SU-DHL-6 (cell line): ENCODE data around the gene DCDC2.

Experiments
- H2AFZ ChIP-seq: fragments of 200-600 bp; sonication (generic); 2 replicates; pipeline ENCODE4 v1.6.1; 2014; ENCODE audit warnings: low read depth, mild to moderate bottlenecking, moderate library complexity, mixed read lengths, antibody characterized with exemption, low read length; ENCODE audit not compliant: severe bottlenecking
- H3F3A ChIP-seq: fragments of 200-600 bp; shearing (Covaris generic); 2 replicates; pipeline ENCODE4 v1.6.0; 2016; ENCODE audit warnings: antibody characterized with exemption, mild to moderate bottlenecking; ENCODE audit not compliant: insufficient read depth
- H3K27ac ChIP-seq: fragments of 200-600 bp; sonication (generic); 2 replicates; pipeline ENCODE4 v1.5.1; 2016; ENCODE audit warnings: low read depth, mild to moderate bottlenecking, low read length, moderate library complexity, mixed read lengths
- H3K27me3 ChIP-seq: fragments of 200-600 bp; sonication (generic), shearing (Covaris generic); 2 replicates; pipeline ENCODE4 v1.6.0; 2014; ENCODE audit warnings: mild to moderate bottlenecking, low read length
- H3K36me3 ChIP-seq: fragments of 200-600 bp; sonication (generic); 2 replicates; pipeline ENCODE4 v1.6.1; 2014; ENCODE audit warnings: mild to moderate bottlenecking, low read length, mixed read lengths
- H3K4me2 ChIP-seq: fragments of 300-600, 200-600 bp; shearing (Covaris generic), sonication (generic); 2 replicates; pipeline ENCODE4 v1.6.0; 2014; ENCODE audit warnings: low read length, low read depth, mild to moderate bottlenecking; ENCODE audit not compliant: poor library complexity, severe bottlenecking
- H3K4me3 ChIP-seq: fragments of 200-600 bp; sonication (generic); 2 replicates; pipeline ENCODE4 v1.5.1; 2014; ENCODE audit warnings: antibody characterized with exemption, low read length, mild to moderate bottlenecking, mixed read lengths; ENCODE audit not compliant: insufficient read depth, poor library complexity, severe bottlenecking
- H3K79me2 ChIP-seq: fragments of 200-600 bp; sonication (generic); 2 replicates; pipeline ENCODE4 v1.6.1; 2014; ENCODE audit warnings: mild to moderate bottlenecking, low read length, moderate library complexity; ENCODE audit not compliant: insufficient read depth
- H3K9ac ChIP-seq: fragments of 200-600 bp; sonication (generic); 2 replicates; pipeline ENCODE4 v1.7.0; 2014; ENCODE audit warnings: mild to moderate bottlenecking, low read length
- H3K9me2 ChIP-seq: fragments of 200-600 bp; sonication (generic); replicated peaks from 2 replicates; pipeline ENCODE4 v1.6.1; 2014; ENCODE audit warnings: low read length; ENCODE audit not compliant: insufficient read depth
- H3K9me3 ChIP-seq: fragments of 200-600 bp; sonication (generic); 2 replicates; pipeline ENCODE4 v1.6.1; 2014; ENCODE audit warnings: low read length, mixed read lengths; ENCODE audit not compliant: insufficient read depth
- H4K20me1 ChIP-seq: fragments of 200-600 bp; sonication (generic); 2 replicates; pipeline ENCODE4 v1.6.1; 2014; ENCODE audit warnings: low read depth, mild to moderate bottlenecking, antibody characterized with exemption, low read length, moderate library complexity, mixed read lengths
- EZH2phosphoT487 ChIP-seq: fragments of 200-600 bp; sonication (generic), shearing (Covaris generic); conservative IDR thresholded peaks from 2 replicates; pipeline ENCODE4 v1.6.1; 2018; ENCODE audit warnings: mild to moderate bottlenecking, antibody characterized with exemption, low read length, moderate library complexity, mixed read lengths
- TF ChIP-seq, protein P1 (sequence below): fragments of 200-600 bp; sonication (generic); IDR thresholded peaks from one replicate; pipeline ENCODE4 v1.5.1; 2017; ENCODE audit warnings: antibody characterized with exemption, mild to moderate bottlenecking, low read length, moderate library complexity; ENCODE audit not compliant: insufficient read depth, poor library complexity, severe bottlenecking

The DCDC2 gene

GRCh38 chr6:24188578-24189080, 169.2 kb downstream of the DCDC2 start:
- TF ChIP-seq EZH2phosphoT487: no peak
- TF ChIP-seq, protein P1, sequence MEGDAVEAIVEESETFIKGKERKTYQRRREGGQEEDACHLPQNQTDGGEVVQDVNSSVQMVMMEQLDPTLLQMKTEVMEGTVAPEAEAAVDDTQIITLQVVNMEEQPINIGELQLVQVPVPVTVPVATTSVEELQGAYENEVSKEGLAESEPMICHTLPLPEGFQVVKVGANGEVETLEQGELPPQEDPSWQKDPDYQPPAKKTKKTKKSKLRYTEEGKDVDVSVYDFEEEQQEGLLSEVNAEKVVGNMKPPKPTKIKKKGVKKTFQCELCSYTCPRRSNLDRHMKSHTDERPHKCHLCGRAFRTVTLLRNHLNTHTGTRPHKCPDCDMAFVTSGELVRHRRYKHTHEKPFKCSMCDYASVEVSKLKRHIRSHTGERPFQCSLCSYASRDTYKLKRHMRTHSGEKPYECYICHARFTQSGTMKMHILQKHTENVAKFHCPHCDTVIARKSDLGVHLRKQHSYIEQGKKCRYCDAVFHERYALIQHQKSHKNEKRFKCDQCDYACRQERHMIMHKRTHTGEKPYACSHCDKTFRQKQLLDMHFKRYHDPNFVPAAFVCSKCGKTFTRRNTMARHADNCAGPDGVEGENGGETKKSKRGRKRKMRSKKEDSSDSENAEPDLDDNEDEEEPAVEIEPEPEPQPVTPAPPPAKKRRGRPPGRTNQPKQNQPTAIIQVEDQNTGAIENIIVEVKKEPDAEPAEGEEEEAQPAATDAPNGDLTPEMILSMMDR: no peak
- no peak overlapping the region for H3K27ac ChIP-seq
- no peak overlapping the region for H2AFZ ChIP-seq
- H3K9me3 ChIP-seq: no peaks in the 10 kb centered on the region
- H3K4me2 ChIP-seq: no peak overlapping the region
- H3K79me2 ChIP-seq: no peaks in the 10 kb centered on the region
- H3K9ac ChIP-seq: no peak overlapping the region
- H3K27me3 ChIP-seq: no peaks in the 10 kb centered on the region
- no peak overlapping the region for H3K4me3 ChIP-seq
- no peaks in the 10 kb centered on the region for H3K36me3 ChIP-seq
- H4K20me1 ChIP-seq: no peaks in the 10 kb centered on the region
- no peaks in the 10 kb centered on the region for H3K9me2 ChIP-seq
- H3F3A ChIP-seq: no peaks in the 10 kb centered on the region

GRCh38 chr6:24187965-24188577, 169.8 kb downstream of the DCDC2 start:
- Histone ChIP-seq H3K9me2 (no peaks in the 10 kb centered on the region), H4K20me1 (no peaks in the 10 kb centered on the region), H3K9me3 (no peaks in the 10 kb centered on the region), H3K27me3 (no peaks in the 10 kb centered on the region), H2AFZ (no peak overlapping the region), H3K36me3 (no peaks in the 10 kb centered on the region), H3F3A (no peaks in the 10 kb centered on the region), H3K4me3 (no peak overlapping the region), H3K9ac (no peak overlapping the region), H3K79me2 (no peaks in the 10 kb centered on the region), H3K4me2 (no peak overlapping the region), H3K27ac (no peak overlapping the region)
- TF ChIP-seq, protein P1: no peak
- TF ChIP-seq EZH2phosphoT487: no peak

- H3K9me3 ChIP-seq: no peaks in the 10 kb centered on the region
- H3K27me3 ChIP-seq: no peaks in the 10 kb centered on the region
- no peaks in the 10 kb centered on the region for H3K9me2 ChIP-seq
- no peak overlapping the region for H2AFZ ChIP-seq
- no peaks in the 10 kb centered on the region for H3F3A ChIP-seq
- H3K36me3 ChIP-seq: no peaks in the 10 kb centered on the region
- TF ChIP-seq, protein P1: no peak
- TF ChIP-seq EZH2phosphoT487: no peak
- no peaks in the 10 kb centered on the region for H4K20me1 ChIP-seq
- no peaks in the 10 kb centered on the region for H3K79me2 ChIP-seq
- no peak overlapping the region for H3K9ac ChIP-seq
- H3K4me2 ChIP-seq: no peak overlapping the region
- H3K4me3 ChIP-seq: no peak overlapping the region
- H3K27ac ChIP-seq: no peak overlapping the region
Observed at GRCh38 chr6:24186349-24186748, 171.5 kb downstream of the DCDC2 start.
